Fibroblast of skin of abdomen (primary cell): ENCODE results near the gene KDM5A.
"Not testable (repeated sequence)": the region's sequence is repeated elsewhere in the genome, so short reads cannot be mapped to it uniquely, and the experiment has no call there.

ENCODE experiments used
- DNase-seq: peaks from one replicate; pipeline ENCODE4 v3.0.0-alpha.2; 2013

The KDM5A gene

DNA sequence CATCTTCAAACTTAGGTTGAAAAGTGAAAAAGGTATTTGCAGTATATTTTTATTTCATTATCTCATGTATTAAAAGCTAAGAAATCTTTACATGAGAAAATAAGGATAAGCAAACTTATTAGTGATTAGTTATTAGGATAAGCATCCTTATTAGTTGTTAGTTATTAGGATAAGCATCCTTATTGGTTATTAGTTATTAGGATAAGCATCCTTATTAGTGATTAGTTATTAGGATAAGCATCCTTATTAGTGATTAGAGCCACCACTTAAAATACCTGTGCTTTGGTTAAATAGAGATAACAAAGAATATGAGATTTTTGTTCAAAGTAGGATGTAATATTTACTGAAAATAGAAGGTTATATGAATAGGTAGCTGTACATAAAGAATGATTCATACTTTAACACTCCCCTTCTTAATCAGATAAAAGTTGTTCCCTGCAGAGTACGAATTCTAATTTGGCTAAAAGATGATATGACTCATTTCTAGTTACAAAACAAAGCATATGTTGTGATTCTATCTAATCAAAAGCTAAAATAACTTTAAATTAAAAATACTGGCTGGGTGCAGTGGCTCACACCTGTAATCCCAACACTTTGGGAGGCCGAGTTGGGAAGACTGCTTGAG is 56.4 kb downstream of the KDM5A start:
- no peak for DNase-seq

- DNase-seq, result no peak
Measured at GRCh38 chr12:331287-331686, 57.8 kb downstream of the KDM5A start.

DNA sequence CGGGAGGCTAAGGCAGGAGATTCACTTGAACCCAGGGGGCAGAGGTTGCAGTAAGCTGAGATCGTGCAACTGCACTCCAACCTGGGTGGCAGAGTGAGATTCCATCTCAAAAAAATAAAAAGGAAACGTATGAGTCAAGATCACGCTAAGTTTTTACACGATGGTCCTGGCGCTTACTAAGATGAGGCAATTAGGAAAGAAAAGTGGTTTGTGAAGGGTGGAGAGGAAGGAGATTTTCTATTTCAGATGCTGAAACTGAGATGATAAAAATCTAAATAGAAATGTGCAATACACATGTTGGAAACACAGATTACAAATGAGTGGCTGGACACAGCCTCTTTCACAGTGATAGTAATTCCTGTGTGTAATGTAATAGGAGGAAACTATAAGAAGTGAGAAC is 63.2 kb downstream of the KDM5A start:
- DNase-seq, result peak; percentile 2

GRCh38 chr12:323507-323906 is 65.6 kb downstream of the KDM5A start:
- no peak for DNase-seq

DNA sequence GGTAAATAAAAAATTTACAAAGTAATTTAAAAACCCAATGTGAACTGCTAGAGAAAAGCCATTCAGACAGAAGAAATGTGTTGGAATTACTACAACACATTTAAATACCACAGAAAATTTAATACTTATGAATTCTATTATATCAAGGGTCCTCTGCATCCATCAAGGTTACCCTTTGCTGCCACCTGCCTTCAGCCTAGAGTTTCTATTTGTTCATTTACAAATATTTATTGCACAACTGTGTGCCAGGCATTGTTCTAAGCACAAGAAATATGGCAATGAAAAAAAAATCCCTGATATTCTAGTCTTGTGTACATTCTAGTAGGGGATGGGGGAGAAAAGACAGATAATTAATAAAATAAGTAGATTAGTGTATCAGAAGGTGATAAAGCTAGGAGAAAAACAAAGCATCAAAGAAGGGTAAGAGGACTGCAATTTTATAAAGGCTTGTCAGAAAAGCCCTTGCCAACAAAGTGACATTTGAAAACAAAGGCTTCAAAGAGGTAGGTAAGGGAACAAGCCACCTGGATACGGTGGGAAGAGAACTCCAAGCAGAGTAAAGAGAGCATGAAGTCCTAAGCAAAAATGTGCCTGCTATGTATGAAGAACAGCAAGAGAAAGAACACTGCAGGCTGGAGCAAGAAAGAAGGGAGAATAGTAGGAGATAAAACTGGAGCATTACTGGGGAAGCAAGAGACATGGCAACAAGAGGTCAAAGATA is 67.4 kb downstream of the KDM5A start:
- DNase-seq, result no peak

DNA sequence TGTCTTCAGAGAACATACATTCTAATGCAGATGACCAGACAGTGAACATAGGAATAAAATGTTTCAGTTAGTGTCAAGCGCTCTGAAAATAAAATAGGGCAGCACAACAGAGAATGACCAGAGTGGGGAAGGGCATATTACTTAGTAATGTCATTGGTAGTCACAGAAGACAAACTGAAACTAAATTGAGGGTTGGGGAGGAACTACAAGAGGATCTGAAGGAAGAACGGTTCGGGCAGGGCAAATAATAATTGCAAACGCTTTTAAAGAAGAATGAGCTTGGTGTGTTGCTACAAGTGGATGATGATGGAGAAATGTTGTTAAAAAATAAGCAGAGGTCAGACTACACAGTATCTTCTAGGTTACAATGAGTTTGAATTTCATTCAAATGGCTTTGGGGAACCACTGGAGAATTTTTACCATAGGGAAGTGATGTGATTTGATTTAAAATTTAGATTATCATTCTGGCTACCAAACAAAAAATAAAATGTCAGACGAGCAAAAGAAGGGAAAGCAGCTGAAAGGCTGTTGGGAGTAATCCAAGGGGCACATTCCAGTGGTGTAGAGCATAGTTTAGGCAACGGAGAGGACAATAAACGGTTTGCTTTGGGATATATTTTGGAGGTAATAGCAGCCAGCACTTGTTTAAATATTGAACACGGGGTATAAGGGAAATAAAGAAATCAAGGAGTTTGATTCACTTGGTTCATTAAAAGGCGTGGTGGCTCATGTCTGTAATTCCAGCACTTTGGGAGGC is 70.2 kb downstream of the KDM5A start:
- no peak for DNase-seq

GRCh38 chr12:308511-308910 is 80.6 kb downstream of the KDM5A start:
- no peak for DNase-seq

- DNase-seq, result no peak
Measured at GRCh38 chr12:307406-307805, 81.7 kb downstream of the KDM5A start.

GRCh38 chr12:304805-305204 is 84.3 kb downstream of the KDM5A start:
- DNase-seq, result no peak

- DNase-seq, result not testable (repeated sequence)
Measured at GRCh38 chr12:302766-303165, 86.4 kb downstream of the KDM5A start.

- not testable (repeated sequence) for DNase-seq
Measured at GRCh38 chr12:300166-300565, 89.0 kb downstream of the KDM5A start.

GRCh38 chr12:299511-299910 is 89.6 kb downstream of the KDM5A start:
- DNase-seq, result not testable (repeated sequence)

- DNase-seq, result not testable (repeated sequence)
Measured at GRCh38 chr12:298059-298458, 91.1 kb downstream of the KDM5A start.

- no peak for DNase-seq
Measured at GRCh38 chr12:295132-295531, 94.0 kb downstream of the KDM5A start.

GRCh38 chr12:293199-293598 is 95.9 kb downstream of the KDM5A start:
- DNase-seq, result no peak

DNA sequence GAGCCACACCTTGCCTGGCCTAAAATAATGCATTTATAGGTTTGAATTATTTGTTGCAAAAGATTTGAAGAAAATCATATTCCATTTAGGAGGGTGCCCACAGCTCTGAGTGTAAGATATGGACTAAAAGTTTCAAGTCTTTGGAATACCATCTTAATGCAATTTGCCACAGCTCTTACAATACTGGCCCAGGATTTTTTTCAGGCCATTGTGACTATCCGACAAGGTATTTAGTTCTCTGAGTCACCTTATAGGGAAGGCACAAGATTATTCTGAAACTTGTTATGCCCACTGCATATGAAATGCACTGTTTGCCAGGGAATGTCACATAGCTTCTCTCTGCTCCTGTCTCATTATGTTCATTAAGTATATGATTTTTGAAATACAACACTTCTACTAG is 96.9 kb downstream of the KDM5A start:
- peak; percentile 8 for DNase-seq

- no peak for DNase-seq
Measured at GRCh38 chr12:291153-291723, 97.9 kb downstream of the KDM5A start.

DNA sequence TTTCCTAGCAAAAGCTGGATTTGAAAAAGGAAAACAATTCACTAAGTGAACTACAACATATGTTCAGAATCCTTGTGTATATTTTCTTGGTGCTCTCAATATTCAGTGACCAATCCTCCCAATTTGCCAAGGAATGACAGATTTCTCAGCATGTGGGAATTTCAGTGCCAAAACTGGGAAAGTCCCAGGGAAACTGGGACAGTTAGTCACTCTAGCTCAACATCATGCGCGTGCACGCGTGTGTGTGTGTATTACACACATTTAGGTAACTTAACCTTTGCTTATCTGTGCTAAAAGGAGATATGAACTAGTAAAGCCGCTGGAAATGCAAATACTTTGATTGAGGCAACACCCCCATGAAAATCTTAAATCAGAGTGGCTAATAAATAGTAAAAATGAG is 100.4 kb downstream of the KDM5A start:
- DNase-seq, result peak; percentile 43

DNA sequence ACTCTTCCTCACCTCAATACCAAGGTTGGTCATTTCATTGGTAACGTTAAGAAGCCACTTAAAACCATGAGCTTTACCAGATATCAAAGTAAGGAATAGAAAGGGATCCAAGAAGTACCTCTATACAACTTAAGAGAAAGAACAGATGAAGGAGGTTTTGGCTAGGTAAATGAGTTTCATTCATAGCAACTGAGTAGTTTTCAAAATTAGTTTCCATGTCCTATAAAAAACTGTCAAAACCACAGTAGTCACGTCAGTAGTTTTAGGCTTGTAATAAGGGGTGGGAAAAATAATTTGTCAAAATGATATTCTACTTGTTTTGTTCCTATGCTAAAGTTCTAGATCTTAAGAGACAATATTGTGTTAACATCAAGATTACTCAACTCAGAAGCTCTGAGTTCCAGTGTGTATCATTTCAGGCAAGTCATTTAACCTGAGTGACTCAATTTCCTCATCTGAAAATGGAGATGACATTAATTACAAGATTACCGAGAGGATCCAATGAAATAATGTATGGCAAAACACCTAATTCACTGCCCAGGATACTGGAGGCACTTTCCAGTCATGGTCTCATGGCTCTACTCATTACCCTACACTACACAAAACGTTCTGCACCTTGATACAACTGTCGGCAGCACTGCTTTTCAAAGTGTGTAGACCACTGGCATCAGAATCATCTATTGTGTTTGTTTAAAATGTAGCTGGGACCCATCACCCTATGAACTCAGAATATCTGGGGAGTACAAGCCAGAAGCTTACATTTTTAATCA is 102.4 kb downstream of the KDM5A start:
- DNase-seq, result no peak

DNA sequence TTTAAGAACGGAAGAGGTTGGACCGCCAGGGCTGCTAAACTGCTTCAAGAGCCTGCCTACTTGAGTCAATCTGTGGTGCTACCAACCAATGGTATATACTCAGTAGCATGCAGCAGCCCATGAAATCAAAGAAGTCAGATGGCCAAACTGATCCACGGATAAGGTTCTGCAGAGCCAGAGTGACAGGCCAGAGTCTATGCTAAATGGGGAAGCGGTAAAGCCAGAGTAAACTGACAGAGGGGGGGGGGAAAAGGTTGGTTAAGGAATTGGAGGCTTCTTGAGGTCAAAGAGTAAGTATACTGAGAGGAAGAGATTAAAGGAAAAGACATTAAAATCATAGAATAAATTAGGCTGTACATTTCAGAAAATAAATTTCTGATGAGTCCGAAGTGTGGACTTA is 111.1 kb downstream of the KDM5A start:
- DNase-seq, result no peak

GRCh38 chr12:275812-276211 is 113.3 kb downstream of the KDM5A start:
- no peak for DNase-seq

DNA sequence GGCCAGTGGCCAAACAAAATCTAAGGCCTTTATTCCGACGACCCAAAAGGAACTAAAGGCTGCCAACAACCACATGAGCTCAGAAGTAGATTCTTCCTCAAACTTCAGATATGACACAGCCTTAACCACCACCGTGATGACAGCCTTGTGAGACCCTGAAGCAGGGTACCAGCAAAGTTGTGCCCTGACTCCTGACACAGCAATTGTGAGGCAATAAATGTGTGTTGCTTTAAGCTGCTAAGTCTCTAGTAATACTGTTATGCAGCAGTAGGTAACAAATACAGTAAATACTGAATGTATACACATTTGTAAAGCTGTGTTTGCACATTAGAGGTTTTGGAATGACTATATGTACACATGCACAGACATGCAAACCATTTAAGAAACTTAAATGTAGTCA is 115.7 kb downstream of the KDM5A start:
- no peak for DNase-seq

GRCh38 chr12:272942-273341 is 116.2 kb downstream of the KDM5A start:
- no peak for DNase-seq
